ENCODE data around the gene PDXDC1. TPM values are rescaled to one million over a fixed set of nuclear protein-coding genes. Genes with fewer than 3 reads are reported as not detected.
"Not testable (repeated sequence)": the region's sequence is repeated elsewhere in the genome, so short reads cannot be mapped to it uniquely, and the experiment has no call there.

PDXDC1 gene
- total RNA-seq, 1 donor from 2014 or later, result 107 TPM

GRCh38 chr16:15035163-15035729 is 60.4 kb downstream of the PDXDC1 start:
- no peak for DNase-seq (ENCODE audit: low spot score)

GRCh38 chr16:15037003-15037402 is 62.2 kb downstream of the PDXDC1 start:
- DNase-seq (ENCODE audit: low spot score), result no peak

- DNase-seq (ENCODE audit: low spot score), result no peak
These were observed 62.9 kb downstream of the PDXDC1 start for GRCh38 chr16:15037745-15038144.

- no peak for DNase-seq (ENCODE audit: low spot score)
These were observed 63.9 kb downstream of the PDXDC1 start for GRCh38 chr16:15038689-15039088.

DNA sequence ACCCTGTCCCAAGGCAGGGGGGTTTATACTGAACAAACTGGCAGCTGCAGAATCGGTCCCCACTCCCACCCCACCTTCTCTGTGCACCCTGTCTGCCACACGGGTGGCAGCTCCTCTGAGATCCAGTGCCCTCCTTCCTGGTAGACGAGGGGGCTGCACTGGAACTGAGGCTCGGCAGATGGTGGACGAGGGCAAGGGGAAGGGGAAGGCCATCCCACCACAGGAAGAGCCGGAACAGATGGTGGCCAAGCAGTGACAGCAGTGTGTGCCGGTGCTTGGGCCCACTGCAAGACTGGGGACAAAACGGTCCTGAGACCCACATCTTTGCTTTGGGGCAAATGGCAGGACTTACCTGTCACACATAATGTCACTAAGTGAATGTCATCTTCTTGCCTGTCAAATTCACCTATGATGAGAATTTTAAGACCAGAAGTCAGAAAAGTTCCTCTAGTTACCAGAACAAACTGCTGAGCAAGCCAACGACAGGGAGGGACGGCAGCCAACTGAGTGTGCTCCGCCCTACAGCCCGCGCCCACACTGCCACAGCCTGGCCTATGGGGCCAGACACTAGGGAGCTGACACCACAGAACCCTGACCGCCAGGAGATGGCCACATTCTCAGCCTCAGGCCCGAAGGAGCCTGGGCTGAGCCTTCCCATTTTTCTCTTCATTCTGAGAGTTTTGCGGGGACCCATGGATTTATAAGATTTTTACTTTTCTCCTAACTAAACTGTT is 66.6 kb downstream of the PDXDC1 start:
- peak; percentile 78 for DNase-seq (ENCODE audit: low spot score)

GRCh38 chr16:15043344-15043743 is 68.5 kb downstream of the PDXDC1 start:
- DNase-seq (ENCODE audit: low spot score), result no peak

DNA sequence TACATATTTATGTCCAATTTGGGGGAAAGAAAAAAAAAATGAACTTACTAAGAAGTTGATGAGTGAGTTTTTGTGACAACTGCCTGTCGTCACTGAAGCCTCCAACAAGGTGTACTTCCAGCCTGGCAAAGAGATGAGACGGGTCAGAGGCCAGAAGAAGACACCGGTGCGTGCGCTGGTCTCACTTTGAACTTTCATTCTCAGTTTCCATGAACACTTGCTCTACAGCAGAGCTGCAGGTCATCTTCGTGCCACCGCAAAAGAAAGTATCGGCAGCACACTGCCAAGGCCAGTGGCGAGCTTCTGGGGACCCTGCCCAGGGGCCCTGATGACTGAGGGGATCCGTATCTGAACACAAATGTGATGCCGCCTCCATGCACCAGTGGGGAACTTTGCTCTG is 69.5 kb downstream of the PDXDC1 start:
- no peak for DNase-seq (ENCODE audit: low spot score)

- not testable (repeated sequence) for DNase-seq (ENCODE audit: low spot score)
These were observed 70.4 kb downstream of the PDXDC1 start for GRCh38 chr16:15045270-15045669.

DNA sequence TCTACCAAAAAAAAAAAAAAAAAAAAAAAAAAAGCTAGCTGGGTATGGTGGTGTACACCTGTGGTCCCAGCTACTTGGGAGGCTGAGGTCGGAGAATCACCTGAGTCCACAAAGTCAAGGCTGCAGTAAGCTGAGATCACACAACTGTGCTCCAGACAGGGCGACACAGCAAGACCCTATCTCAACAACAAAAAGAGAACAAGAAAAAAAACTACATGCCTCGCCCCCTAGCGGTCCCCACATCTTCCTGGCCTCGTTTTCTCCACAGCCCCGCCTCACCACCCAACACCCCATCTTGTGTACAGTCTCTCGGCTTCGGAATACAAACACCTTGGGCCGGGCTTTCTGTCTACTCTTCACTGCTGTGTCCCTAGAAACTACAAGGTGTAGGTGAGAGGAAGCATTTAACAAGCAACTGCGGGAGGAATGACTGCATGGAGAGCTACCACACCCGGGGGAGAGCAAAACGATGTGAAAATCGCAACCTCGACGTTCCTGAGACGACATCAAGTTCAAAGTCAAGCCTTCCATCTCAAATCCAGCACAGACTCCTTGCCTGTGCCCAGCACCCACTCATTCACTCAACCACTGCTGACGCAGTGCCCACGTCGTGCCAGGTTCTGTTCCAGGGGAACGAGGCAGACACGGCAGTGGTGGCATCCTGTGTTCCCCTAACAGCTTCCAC is 72.0 kb downstream of the PDXDC1 start:
- no peak for DNase-seq (ENCODE audit: low spot score)

GRCh38 chr16:15049581-15050180 is 74.9 kb downstream of the PDXDC1 start:
- DNase-seq (ENCODE audit: low spot score), result no peak

DNA sequence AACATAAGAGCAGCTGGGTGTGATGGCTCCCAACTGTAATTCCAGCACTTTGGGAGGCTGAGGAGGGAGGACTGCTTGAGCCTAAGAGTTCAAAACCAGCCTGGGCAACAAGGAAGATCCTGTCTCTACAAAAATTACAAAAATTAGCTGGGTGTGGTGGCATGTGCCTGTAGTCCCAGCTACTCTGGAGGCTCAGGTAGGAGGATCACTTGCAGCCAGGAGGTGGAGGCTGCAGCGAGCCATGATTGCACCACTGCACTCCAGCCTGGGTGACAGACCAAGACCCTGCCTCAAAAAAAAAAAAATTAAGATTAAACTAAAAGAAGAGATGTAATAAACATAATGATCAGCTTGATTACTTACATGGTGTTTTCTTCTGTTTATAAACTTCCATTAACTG is 75.6 kb downstream of the PDXDC1 start:
- DNase-seq (ENCODE audit: low spot score), result not testable (repeated sequence)

DNA sequence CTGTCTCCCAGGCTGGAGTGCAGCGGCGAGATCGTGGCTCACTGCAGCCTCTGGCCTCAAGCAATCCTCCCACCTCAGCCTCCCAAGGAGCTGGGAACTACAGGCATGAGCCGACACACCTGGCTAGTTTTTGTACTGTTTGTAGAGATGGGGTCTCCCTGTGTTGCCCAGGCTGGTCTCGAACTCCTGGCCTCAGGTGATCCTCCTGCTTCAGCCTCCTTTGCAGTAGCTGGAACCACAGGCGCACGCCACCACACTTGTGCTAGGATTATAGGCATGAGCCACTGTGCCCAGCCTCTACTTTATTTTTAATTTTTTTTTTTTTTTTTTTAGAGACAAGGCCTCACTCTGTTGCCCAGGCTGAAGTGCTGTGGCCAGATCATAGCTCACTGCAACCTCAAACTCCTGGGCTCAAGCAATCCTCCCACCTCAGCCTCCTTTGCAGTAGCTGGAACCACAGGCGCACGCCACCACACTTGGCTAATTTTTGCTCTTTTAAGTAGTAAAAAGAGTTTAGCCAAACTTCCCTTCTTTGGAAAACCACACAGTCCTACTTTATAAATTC is 76.6 kb downstream of the PDXDC1 start:
- DNase-seq (ENCODE audit: low spot score), result no peak

- DNase-seq (ENCODE audit: low spot score), result no peak
These were observed 78.1 kb downstream of the PDXDC1 start for GRCh38 chr16:15052747-15053476.

DNA sequence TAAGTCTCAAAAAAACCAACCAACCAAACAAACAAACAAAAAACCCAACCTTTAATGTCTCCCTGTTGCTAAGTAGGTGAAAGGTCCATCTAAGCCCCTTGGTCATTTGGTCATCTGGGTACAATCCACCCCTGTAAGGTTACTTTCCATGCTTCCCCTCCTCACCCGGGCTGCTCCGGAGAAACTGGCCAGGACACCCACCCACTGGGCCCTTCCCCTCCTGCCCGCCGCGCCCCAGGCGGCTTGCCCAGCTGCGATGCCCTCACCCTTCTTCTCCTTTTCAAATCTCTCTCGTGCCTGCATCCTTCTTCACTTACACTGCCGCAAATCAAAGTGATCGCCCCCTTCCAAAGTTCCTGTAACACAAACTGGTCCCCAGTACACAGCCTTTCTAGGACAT is 79.1 kb downstream of the PDXDC1 start:
- no peak for DNase-seq (ENCODE audit: low spot score)

GRCh38 chr16:15054357-15055140 is 79.7 kb downstream of the PDXDC1 start:
- no peak for DNase-seq (ENCODE audit: low spot score)

DNA sequence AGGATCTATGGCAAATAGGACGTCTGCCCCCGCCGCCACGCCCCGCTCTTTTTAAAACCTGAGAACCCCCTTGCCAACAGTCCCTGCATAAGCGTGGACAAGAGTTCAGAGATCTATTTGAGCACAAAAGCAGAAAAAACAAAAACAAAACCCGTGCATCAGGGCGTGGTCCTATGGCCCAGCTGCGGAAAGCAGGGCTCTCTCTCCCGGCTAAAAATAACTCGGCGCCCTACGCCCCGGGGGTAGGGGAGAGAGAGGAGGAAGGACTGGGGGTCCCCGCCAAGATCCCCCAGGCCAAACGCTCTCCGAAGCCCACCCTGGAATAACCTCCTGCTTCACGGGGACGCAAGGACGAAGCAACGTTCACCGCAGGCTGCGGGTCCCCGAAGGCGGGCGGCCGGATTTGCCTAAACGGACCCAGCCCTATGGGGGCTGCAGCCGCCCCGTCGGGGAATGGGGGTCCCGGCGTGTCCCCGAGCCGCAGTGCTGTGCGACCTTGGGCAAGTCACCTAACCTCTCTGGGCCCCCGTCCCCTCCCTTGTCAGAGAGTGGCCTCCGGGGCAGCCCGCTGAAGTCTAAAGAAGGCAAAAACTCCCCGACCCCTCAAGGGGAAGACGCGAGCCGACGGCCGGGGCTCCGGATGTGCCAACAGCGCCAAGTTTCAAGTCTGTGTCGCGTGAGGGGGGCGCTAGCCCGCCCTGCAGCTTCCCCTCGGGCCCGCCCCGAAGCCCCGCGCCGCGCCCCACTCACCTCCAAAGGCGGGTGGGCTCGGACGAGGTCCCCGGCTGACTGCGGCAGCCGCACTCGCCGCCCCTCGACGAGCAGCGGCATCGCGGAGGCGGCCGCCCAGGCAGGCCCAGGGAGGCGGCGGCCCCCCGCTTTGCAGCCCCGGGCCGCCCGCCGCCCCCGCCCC is 80.6 kb downstream of the PDXDC1 start:
- DNase-seq (ENCODE audit: low spot score), result peak; percentile 26

DNA sequence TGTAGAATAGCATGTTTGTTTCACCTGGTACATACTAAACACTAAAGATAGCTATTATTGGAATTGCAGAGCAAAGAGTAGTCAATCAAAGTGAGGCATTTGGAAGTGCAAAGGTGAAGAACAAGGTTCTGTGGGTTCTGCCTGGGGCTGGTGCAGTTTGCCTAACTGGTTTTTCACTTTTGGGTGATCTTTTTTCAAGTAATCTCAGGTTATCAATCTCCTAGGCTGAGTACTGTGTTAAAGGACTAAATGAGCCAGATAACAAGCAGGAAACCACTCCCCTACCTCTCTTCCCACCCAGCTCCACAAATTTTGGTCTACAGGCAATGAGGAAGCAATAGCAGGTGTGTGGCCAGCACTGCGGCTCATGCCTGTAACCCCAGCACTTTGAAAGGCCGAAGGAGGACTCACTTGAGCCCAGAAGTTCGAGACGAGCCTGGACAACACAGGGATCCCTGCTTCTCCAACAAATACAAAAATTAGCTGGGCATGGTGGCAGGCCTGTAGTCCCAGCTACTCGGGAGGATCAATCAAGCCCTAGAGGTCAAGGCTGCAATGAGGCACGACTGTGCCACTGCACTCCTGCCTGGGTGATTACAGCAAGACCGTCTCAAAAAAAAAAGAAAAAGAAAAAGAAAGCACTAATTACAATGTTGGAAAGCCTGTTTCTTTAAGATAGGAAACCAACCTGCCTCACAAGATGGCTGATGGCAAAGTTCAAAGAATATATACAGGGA is 83.0 kb downstream of the PDXDC1 start:
- DNase-seq (ENCODE audit: low spot score), result no peak

DNA sequence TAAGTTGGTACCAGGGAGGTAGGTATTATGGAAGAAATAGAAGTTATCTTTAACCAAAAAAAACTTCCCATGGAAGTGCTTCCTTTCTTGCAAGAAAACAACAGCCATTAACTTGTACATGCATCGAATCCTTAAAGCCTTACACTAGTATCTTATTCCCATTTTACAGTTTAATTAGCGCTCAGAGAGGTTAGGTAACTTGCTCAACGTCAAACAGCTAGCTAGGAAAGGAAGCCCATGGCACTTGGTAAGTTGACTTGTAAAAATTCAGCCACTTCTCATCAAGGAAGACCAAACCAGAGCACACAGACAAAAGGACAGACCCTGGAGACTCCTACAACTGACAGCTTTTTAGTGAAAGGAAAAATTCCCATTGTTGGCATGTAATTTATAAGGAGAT is 84.5 kb downstream of the PDXDC1 start:
- no peak for DNase-seq (ENCODE audit: low spot score)
